GM23248 (cell line): Measurements from ENCODE around the gene MYO9A. TPM values are rescaled to one million over a fixed set of nuclear protein-coding genes. Genes with fewer than 3 reads are reported as not detected.

Experiments
- DNase-seq: peaks from one replicate; pipeline ENCODE4 v3.0.0-alpha.2; 2015
- H2AFZ ChIP-seq: fragments of 200-600 bp; sonication (generic); 2 replicates; pipeline ENCODE4 v1.6.1; 2016; ENCODE audit warnings: antibody characterized with exemption
- H3F3A ChIP-seq: fragments of 200-600 bp; sonication (generic); 2 replicates; pipeline ENCODE4 v1.6.1; 2016; ENCODE audit warnings: mild to moderate bottlenecking, antibody characterized with exemption, mixed run types; ENCODE audit not compliant: insufficient read depth
- H3K27ac ChIP-seq: fragments of 200-600 bp; sonication (generic); 2 replicates; pipeline ENCODE4 v1.5.1; 2016; ENCODE audit warnings: mild to moderate bottlenecking
- H3K27me3 ChIP-seq: fragments of 200-600 bp; sonication (generic); replicated peaks from 2 replicates; pipeline ENCODE4 v1.6.1; 2016; ENCODE audit warnings: mild to moderate bottlenecking; ENCODE audit not compliant: insufficient read depth
- H3K36me3 ChIP-seq: fragments of 200-600 bp; sonication (generic); 2 replicates; pipeline ENCODE4 v1.6.1; 2016; ENCODE audit warnings: low read depth, mild to moderate bottlenecking
- H3K4me1 ChIP-seq: fragments of 200-600 bp; sonication (generic); 2 replicates; pipeline ENCODE4 v1.6.1; 2016; ENCODE audit warnings: mild to moderate bottlenecking; ENCODE audit not compliant: insufficient read depth
- H3K4me2 ChIP-seq: fragments of 200-600 bp; sonication (generic); one replicate; pipeline ENCODE4 v1.6.1; 2016; ENCODE audit warnings: mild to moderate bottlenecking; ENCODE audit not compliant: unreplicated experiment
- H3K4me3 ChIP-seq: fragments of 200-600 bp; sonication (generic); 2 replicates; pipeline ENCODE4 v1.5.1; 2016; ENCODE audit warnings: mild to moderate bottlenecking
- H3K79me2 ChIP-seq: fragments of 200-600 bp; sonication (generic); 2 replicates; pipeline ENCODE4 v1.6.1; 2016; ENCODE audit warnings: mild to moderate bottlenecking; ENCODE audit not compliant: insufficient read depth
- H3K9ac ChIP-seq: fragments of 200-600 bp; sonication (generic); 2 replicates; pipeline ENCODE4 v1.6.1; 2016; ENCODE audit warnings: mild to moderate bottlenecking
- H3K9me2 ChIP-seq: fragments of 200-600 bp; sonication (generic); 2 replicates; pipeline ENCODE4 v1.6.1; 2016; ENCODE audit warnings: mixed run types, mild to moderate bottlenecking, moderate library complexity; ENCODE audit not compliant: insufficient read depth
- H3K9me3 ChIP-seq: fragments of 200-600 bp; sonication (generic); one replicate; pipeline ENCODE4 v1.6.1; 2017; ENCODE audit warnings: low read depth
- H4K20me1 ChIP-seq: fragments of 200-600 bp; sonication (generic); 2 replicates; pipeline ENCODE4 v1.6.0; 2016; ENCODE audit not compliant: insufficient read depth
- EZH2 ChIP-seq: fragments of 200-600 bp; sonication (generic); IDR thresholded peaks from 2 replicates; pipeline ENCODE4 v1.6.1; 2018; ENCODE audit warnings: antibody characterized with exemption, mild to moderate bottlenecking; ENCODE audit not compliant: insufficient read depth, poor library complexity, severe bottlenecking
- EZH2phosphoT487 ChIP-seq: fragments of 200-600 bp; sonication (generic); IDR thresholded peaks from 2 replicates; pipeline ENCODE4 v1.6.1; 2018; ENCODE audit warnings: antibody characterized with exemption, moderate library complexity, mild to moderate bottlenecking, low read depth; ENCODE audit not compliant: insufficient read depth
- WGBS, 2 experiments: methylation state at CpG; one replicate each; pipeline ENCODE4 v1.1.6; 2015 to 2017; ENCODE audit warnings: low lambda C conversion rate in 2 of 2, low coverage in 1 of 2; ENCODE audit errors: missing lambda C conversion rate in 2 of 2; 5-methylcytosine and 5-hydroxymethylcytosine counted together
- in situ Hi-C: fragments of 300-500 bp; cut with MboI; formaldehyde crosslinking; loops from 2 replicates; pipeline ENCODE4 v1.15.0; 2020
- polyA plus RNA-seq: library from polyadenylated mRNA; unstranded; fragments of >200 nt; fragmentation: Nextera tagmentation; extraction: Ambion mirVana; gene quantifications from 2 replicates; pipeline ENCODE4 v1.2.1, GENCODE V29; 2016
- total RNA-seq: library from RNA; depleted of rRNA; stranded (reverse); fragments of >200 nt; shearing (Covaris generic); gene quantifications from 2 replicates; pipeline ENCODE4 v1.2.3, GENCODE V29; 2014

MYO9A gene
- total and polyA plus RNA-seq, 2 experiments from 2014 or later, result 10.6 to 20.4 TPM

DNA sequence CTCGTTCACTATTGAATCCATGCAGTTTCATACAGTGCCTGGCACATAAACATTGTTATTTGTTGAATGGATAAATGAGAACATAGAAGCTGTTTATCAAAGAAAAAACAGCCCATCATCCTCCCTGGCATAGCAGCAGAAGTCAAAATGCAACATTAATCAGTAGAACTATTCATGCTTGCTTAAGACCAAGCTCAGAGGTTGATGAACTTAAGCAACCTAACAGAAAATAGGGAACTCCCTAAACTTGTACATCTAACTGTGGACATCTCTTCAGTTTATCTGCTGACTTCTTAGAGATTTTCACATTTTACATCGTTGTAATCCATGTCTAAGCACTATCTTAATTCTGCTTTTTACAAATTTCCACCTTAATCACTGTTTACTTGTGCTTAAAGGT, 29.5 kb upstream of the MYO9A start:
- Histone ChIP-seq H4K20me1 (no peaks in the 10 kb centered on the region), H3K36me3 (no peaks in the 10 kb centered on the region), H3K4me3 (no peak overlapping the region), H3K9me3 (no peaks in the 10 kb centered on the region), H3K27ac (no peak overlapping the region), H3K9ac (no peak overlapping the region), H3K4me2 (no peak overlapping the region), H3K79me2 (no peaks in the 10 kb centered on the region), H3K27me3 (no peaks in the 10 kb centered on the region), H3K4me1 (no peaks in the 10 kb centered on the region), H3K9me2 (no peaks in the 10 kb centered on the region), H2AFZ (no peak overlapping the region), H3F3A (no peaks in the 10 kb centered on the region)
- 47 to 52% methylated on average over 2 of the region's 2 CpGs for WGBS, 2 experiments
- no peak for TF ChIP-seq EZH2phosphoT487
- no peak for TF ChIP-seq EZH2
- in situ Hi-C loops, result no loop called here
- DNase-seq, result no peak

- Histone ChIP-seq H3K9ac (no peak overlapping the region), H4K20me1 (no peaks in the 10 kb centered on the region), H3K36me3 (no peaks in the 10 kb centered on the region), H3K79me2 (no peaks in the 10 kb centered on the region), H3K4me3 (no peak overlapping the region), H3K9me3 (no peaks in the 10 kb centered on the region), H3K9me2 (no peaks in the 10 kb centered on the region), H3K4me2 (no peak overlapping the region), H3K27ac (no peak overlapping the region), H2AFZ (no peak overlapping the region), H3K4me1 (no peaks in the 10 kb centered on the region), H3F3A (no peaks in the 10 kb centered on the region), H3K27me3 (no peaks in the 10 kb centered on the region)
- TF ChIP-seq EZH2phosphoT487 (no peak), EZH2 (no peak)
- DNase-seq, result no peak
- in situ Hi-C loops, result no loop called here
Measured at GRCh38 chr15:72146934-72147333, 29.0 kb upstream of the MYO9A start.

DNA sequence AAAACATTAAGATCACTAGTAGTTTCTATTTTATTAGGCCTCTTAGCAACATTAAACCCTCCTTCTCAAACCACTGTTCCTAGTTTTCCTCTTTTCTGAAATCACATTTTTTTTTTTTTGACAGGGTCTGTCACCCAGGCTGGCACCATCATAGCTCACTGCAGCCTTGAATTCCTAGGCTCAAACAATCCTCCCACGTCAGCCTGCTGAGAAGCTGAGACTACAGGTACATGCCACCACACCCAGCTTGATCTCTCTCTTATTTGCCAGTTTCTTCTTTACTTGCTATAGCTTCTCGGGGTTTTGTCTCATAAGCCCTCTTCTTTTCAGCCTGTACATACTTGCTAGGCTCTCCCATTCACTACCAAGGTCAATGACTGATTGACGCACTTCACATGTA, 28.3 kb upstream of the MYO9A start:
- H3K9ac ChIP-seq, result no peak overlapping the region
- no peaks in the 10 kb centered on the region for H4K20me1 ChIP-seq
- no peak overlapping the region for H2AFZ ChIP-seq
- H3F3A ChIP-seq, result no peaks in the 10 kb centered on the region
- no peak for DNase-seq
- no peak overlapping the region for H3K4me2 ChIP-seq
- no peaks in the 10 kb centered on the region for H3K79me2 ChIP-seq
- H3K9me2 ChIP-seq, result no peaks in the 10 kb centered on the region
- no peak overlapping the region for H3K4me3 ChIP-seq
- WGBS, 2 experiments, result 87 to 91% methylated on average over 3 of the region's 3 CpGs
- H3K9me3 ChIP-seq, result no peaks in the 10 kb centered on the region
- H3K36me3 ChIP-seq, result no peaks in the 10 kb centered on the region
- in situ Hi-C loops, result no loop called here
- H3K4me1 ChIP-seq, result no peaks in the 10 kb centered on the region
- no peaks in the 10 kb centered on the region for H3K27me3 ChIP-seq
- no peak overlapping the region for H3K27ac ChIP-seq
- TF ChIP-seq EZH2, result no peak
- TF ChIP-seq EZH2phosphoT487, result no peak

DNA sequence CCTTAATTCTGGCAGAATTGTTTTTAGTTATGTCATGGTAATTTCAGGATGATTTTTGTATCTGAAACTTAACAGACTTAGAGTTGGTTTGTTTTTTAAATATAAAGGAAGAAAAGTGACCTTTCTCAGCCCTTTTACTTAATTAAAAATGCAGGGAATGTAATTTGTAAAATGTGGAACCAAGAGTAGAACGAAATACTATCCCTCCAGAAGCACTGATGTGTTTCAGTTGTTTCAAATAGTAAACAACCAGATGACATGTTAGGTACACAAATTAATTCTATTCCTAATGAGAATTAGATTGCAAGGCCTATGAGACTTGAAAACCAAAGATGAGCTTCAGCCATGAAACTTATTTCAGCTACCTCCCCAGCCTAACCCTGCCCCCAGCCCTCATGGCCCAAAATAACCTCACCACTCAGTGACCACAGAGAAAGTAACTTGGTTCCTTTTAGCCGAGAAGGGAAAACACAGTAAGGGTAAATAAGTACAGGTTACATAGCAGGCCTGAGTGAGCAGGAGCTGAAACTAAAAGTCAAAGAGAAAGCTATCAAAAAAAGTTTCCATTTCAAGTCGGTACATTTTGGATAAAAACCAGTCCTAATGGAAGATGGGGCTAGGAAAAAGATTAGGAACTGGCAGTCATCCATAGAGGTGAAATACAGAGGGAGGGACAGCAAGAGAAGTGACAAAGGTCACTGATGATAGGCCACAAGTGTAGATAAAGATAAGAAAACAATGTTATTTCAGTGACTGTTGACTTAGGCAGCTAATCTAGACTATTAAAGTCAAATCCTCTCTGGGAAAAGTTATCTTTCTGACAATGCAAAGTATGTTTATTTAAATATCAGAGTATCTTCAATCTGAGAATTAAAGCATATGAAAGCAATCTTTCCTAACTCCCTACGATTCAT, 23.5 kb upstream of the MYO9A start:
- H3K79me2 ChIP-seq, result no peaks in the 10 kb centered on the region
- no peaks in the 10 kb centered on the region for H3K9me2 ChIP-seq
- H3K36me3 ChIP-seq, result no peaks in the 10 kb centered on the region
- WGBS, 2 experiments, result 87 to 94% methylated on average over 4 of the region's 4 CpGs
- H3K4me3 ChIP-seq, result no peak overlapping the region
- no peak overlapping the region for H2AFZ ChIP-seq
- no peak overlapping the region for H3K9ac ChIP-seq
- H3K4me2 ChIP-seq, result no peak overlapping the region
- H3F3A ChIP-seq, result no peaks in the 10 kb centered on the region
- H3K9me3 ChIP-seq, result no peaks in the 10 kb centered on the region
- no peaks in the 10 kb centered on the region for H3K4me1 ChIP-seq
- in situ Hi-C loops, result no loop called here
- TF ChIP-seq EZH2 (no peak), EZH2phosphoT487 (no peak)
- no peak for DNase-seq
- no peak overlapping the region for H3K27ac ChIP-seq
- no peaks in the 10 kb centered on the region; the same call in 1 of the 2 replicates for H4K20me1 ChIP-seq
- H3K27me3 ChIP-seq, result no peaks in the 10 kb centered on the region
